H9 (cell line): ENCODE measurements around the gene C12orf75. TPM values are rescaled to one million over a fixed set of nuclear protein-coding genes. Genes with fewer than 3 reads are reported as not detected.

ENCODE experiments used
- DNase-seq: peaks from one replicate; pipeline ENCODE4 v3.0.0-alpha.2; 2017
- H2AFZ ChIP-seq: one replicate; pipeline ENCODE4 v1.6.1; 2013; ENCODE audit warnings: mild to moderate bottlenecking, low read length, control low read depth, moderate library complexity
- H2AK5ac ChIP-seq: 2 replicates; pipeline ENCODE4 v1.6.1; 2013; ENCODE audit warnings: low read length, control low read depth, mixed read lengths; ENCODE audit not compliant: insufficient read length
- H2BK120ac ChIP-seq: one replicate; pipeline ENCODE4 v1.6.1; 2013; ENCODE audit warnings: low read depth, mild to moderate bottlenecking, low read length, control low read depth, inconsistent platforms; ENCODE audit not compliant: poor library complexity, severe bottlenecking
- H2BK12ac ChIP-seq: 2 replicates; pipeline ENCODE4 v1.6.1; 2013; ENCODE audit warnings: low read length, control low read depth, mixed read lengths, low read depth; ENCODE audit not compliant: insufficient read length
- H2BK15ac ChIP-seq: 2 replicates; pipeline ENCODE4 v1.6.1; 2013; ENCODE audit warnings: low read depth, low read length, control low read depth
- H2BK20ac ChIP-seq: one replicate; pipeline ENCODE4 v1.6.1; 2013; ENCODE audit warnings: low read depth, mild to moderate bottlenecking, low read length, control low read depth, inconsistent platforms; ENCODE audit not compliant: poor library complexity, severe bottlenecking
- H2BK5ac ChIP-seq: 2 replicates; pipeline ENCODE4 v1.6.1; 2013; ENCODE audit warnings: low read length, control low read depth, mixed read lengths; ENCODE audit not compliant: insufficient read length
- H3K14ac ChIP-seq: 2 replicates; pipeline ENCODE4 v1.6.1; 2013; ENCODE audit warnings: low read length, control low read depth; ENCODE audit not compliant: insufficient read depth
- H3K18ac ChIP-seq: 2 replicates; pipeline ENCODE4 v1.6.1; 2013; ENCODE audit warnings: low read depth, mild to moderate bottlenecking, mixed read lengths, low read length, control low read depth; ENCODE audit not compliant: insufficient read length
- H3K23ac ChIP-seq: 2 replicates; pipeline ENCODE4 v1.6.1; 2013; ENCODE audit warnings: low read length, control low read depth, mixed read lengths, low read depth; ENCODE audit not compliant: insufficient read length
- H3K23me2 ChIP-seq: 2 replicates; pipeline ENCODE4 v1.6.1; 2013; ENCODE audit warnings: low read depth, mild to moderate bottlenecking, mixed read lengths, low read length, control low read depth; ENCODE audit not compliant: insufficient read length, poor library complexity, severe bottlenecking
- H3K27ac ChIP-seq: 2 replicates; pipeline ENCODE4 v1.5.1; 2013; ENCODE audit warnings: low read length, control low read depth, mixed read lengths, low read depth; ENCODE audit not compliant: insufficient read length
- H3K27me3 ChIP-seq: 2 replicates; pipeline ENCODE4 v1.6.1; 2013; ENCODE audit warnings: low read length, control low read depth, inconsistent platforms; ENCODE audit not compliant: insufficient read depth
- H3K4ac ChIP-seq: 2 replicates; pipeline ENCODE4 v1.6.1; 2013; ENCODE audit warnings: low read depth, mild to moderate bottlenecking, control low read depth, inconsistent platforms, low read length, moderate library complexity
- H3K4me1 ChIP-seq: 2 replicates; pipeline ENCODE4 v1.6.1; 2013; ENCODE audit warnings: low read length, control low read depth, inconsistent platforms; ENCODE audit not compliant: insufficient read depth
- H3K4me2 ChIP-seq: 2 replicates; pipeline ENCODE4 v1.6.1; 2013; ENCODE audit warnings: low read length, control low read depth, mixed read lengths; ENCODE audit not compliant: insufficient read length, insufficient read depth
- H3K56ac ChIP-seq: 2 replicates; pipeline ENCODE4 v1.6.1; 2013; ENCODE audit warnings: low read depth, mild to moderate bottlenecking, mixed read lengths, low read length, control low read depth; ENCODE audit not compliant: insufficient read length
- H3K79me1 ChIP-seq: 2 replicates; pipeline ENCODE4 v1.6.1; 2013; ENCODE audit warnings: low read depth, mild to moderate bottlenecking, moderate library complexity, low read length, control low read depth, inconsistent platforms; ENCODE audit not compliant: insufficient read depth, poor library complexity, severe bottlenecking
- H3K79me2 ChIP-seq: 2 replicates; pipeline ENCODE4 v1.6.1; 2013; ENCODE audit warnings: low read length, control low read depth, inconsistent platforms; ENCODE audit not compliant: insufficient read depth
- H3K9ac ChIP-seq: 2 replicates; pipeline ENCODE4 v1.6.1; 2013; ENCODE audit warnings: low read length, control low read depth, mixed read lengths; ENCODE audit not compliant: insufficient read length; ENCODE audit errors: extremely low read depth
- H3K9me3 ChIP-seq: one replicate; pipeline ENCODE4 v1.6.1; 2013; ENCODE audit warnings: low read depth, low read length, inconsistent platforms; ENCODE audit not compliant: control insufficient read depth
- H3T11ph ChIP-seq: one replicate; pipeline ENCODE4 v1.6.1; 2013; ENCODE audit warnings: mild to moderate bottlenecking, low read length, control low read depth, inconsistent platforms
- H4K20me1 ChIP-seq: one replicate; pipeline ENCODE4 v1.6.1; 2013; ENCODE audit not compliant: control insufficient read depth, insufficient read length, insufficient read depth
- H4K5ac ChIP-seq: 2 replicates; pipeline ENCODE4 v1.6.1; 2013; ENCODE audit warnings: low read depth, mild to moderate bottlenecking, mixed read lengths, low read length, control low read depth; ENCODE audit not compliant: insufficient read length
- H4K8ac ChIP-seq: replicated peaks from 2 replicates; pipeline ENCODE4 v1.6.1; 2013; ENCODE audit warnings: low read length, control low read depth, mixed read lengths, low read depth; ENCODE audit not compliant: insufficient read length
- H4K91ac ChIP-seq: 2 replicates; pipeline ENCODE4 v1.6.1; 2013; ENCODE audit warnings: low read depth, mild to moderate bottlenecking, moderate library complexity, mixed read lengths, low read length, control low read depth; ENCODE audit not compliant: insufficient read length
- H3K27ac Mint-ChIP-seq, 3 experiments: 2 replicates in 2 of 3; 3 replicates in 1 of 3; pipeline ENCODE4 v1.8.0; 2020 to 2021; ENCODE audit warnings: mixed read lengths in 3 of 3, mild to moderate bottlenecking in 1 of 3, moderate library complexity in 1 of 3
- H3K27me3 Mint-ChIP-seq: 2 replicates; pipeline ENCODE4 v1.8.0; 2021; ENCODE audit warnings: low read depth, mild to moderate bottlenecking, moderate library complexity, mixed read lengths
- H3K36me3 Mint-ChIP-seq, 3 experiments: 2 replicates in 2 of 3; 3 replicates in 1 of 3; pipeline ENCODE4 v1.8.0; 2020 to 2021; ENCODE audit warnings: low read depth in 3 of 3, mixed read lengths in 3 of 3; ENCODE audit not compliant: insufficient read depth in 1 of 3
- H3K4me1 Mint-ChIP-seq, 2 experiments: 2 replicates each; pipeline ENCODE4 v1.8.0; 2020; ENCODE audit warnings: mixed read lengths in 2 of 2
- H3K4me3 Mint-ChIP-seq, 2 experiments: 2 replicates in 1 of 2; 3 replicates in 1 of 2; pipeline ENCODE4 v1.8.0; 2020 to 2021; ENCODE audit warnings: mild to moderate bottlenecking in 2 of 2, mixed read lengths in 2 of 2, moderate library complexity in 1 of 2
- H3K9me3 Mint-ChIP-seq, 2 experiments: 2 replicates in 1 of 2; 3 replicates in 1 of 2; pipeline ENCODE4 v1.8.0; 2020; ENCODE audit warnings: mild to moderate bottlenecking in 2 of 2, mixed read lengths in 2 of 2, moderate library complexity in 1 of 2
- CTCF ChIP-seq: fragments of 200-600 bp; sonication (generic); conservative IDR thresholded peaks from 3 replicates; pipeline ENCODE4 v1.8.0; 2021; ENCODE audit warnings: antibody characterized with exemption, mild to moderate bottlenecking
- WGBS: extraction: QIAGEN DNeasy Blood & Tissue Kit; methylation state at CpG from one replicate; pipeline ENCODE4 v1.1.7; 2013; ENCODE audit warnings: missing lambda C conversion rate, low lambda C conversion rate, mixed read lengths; ENCODE audit not compliant: insufficient read length; ENCODE audit errors: extremely low coverage; 5-methylcytosine and 5-hydroxymethylcytosine counted together
- total RNA-seq: library from RNA; stranded (reverse); gene quantifications from 2 replicates; pipeline ENCODE4 v1.2.1, GENCODE V29; 2021

The C12orf75 gene
- total RNA-seq, 1 experiment from 2014 or later = 37.9 TPM

DNA sequence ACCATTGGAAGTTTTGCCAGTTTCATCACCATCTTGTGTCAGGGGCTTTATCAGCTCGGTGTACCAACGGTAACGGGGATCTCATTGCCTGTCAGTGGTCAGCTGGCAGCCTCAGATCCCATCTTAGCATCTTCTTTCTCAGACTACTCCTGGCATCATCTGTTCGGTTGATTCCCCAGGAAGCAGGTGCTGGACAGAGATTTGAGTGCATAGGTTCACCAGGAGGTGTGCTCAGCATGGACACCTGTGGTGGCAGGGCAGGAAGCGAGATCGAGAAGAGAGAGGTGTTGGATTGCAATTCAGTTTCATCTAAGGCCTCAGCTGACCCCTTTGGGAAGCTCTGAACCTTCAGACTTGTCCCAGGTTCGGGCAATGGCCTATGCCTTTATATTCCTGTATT is 76.0 kb downstream of the C12orf75 start:
- Histone ChIP-seq H3K79me1 (no peaks in the 10 kb centered on the region), H3K4ac (no peak overlapping the region), H3K27ac (no peak overlapping the region), H4K5ac (no peak overlapping the region), H2BK5ac (no peak overlapping the region), H3K23me2 (no peaks in the 10 kb centered on the region), H3K14ac (no peak overlapping the region), H2BK120ac (no peak overlapping the region), H3K9ac (no peak overlapping the region), H2BK15ac (no peak overlapping the region; the same call in 1 of the 2 replicates), H2AK5ac (no peak overlapping the region), H3K4me2 (no peak overlapping the region), H3K79me2 (no peaks in the 10 kb centered on the region), H3K56ac (no peak overlapping the region), H3K27me3 (no peaks in the 10 kb centered on the region), H4K20me1 (no peaks in the 10 kb centered on the region), H2BK20ac (no peak overlapping the region), H3T11ph (no peak overlapping the region), H3K18ac (no peak overlapping the region), H3K4me1 (no peaks in the 10 kb centered on the region), H3K9me3 (no peaks in the 10 kb centered on the region), H3K23ac (no peak overlapping the region), H4K91ac (no peak overlapping the region), H2AFZ (no peak overlapping the region), H2BK12ac (no peak overlapping the region), H4K8ac (no peak overlapping the region)
- peaks cover 2 to 10% (median 6%) of the 10 kb centered on the region in 3 experiments; a peak in 3 of 7 replicates for H3K36me3 Mint-ChIP-seq
- no peak overlapping the region for H3K4me3 Mint-ChIP-seq
- H3K27ac Mint-ChIP-seq = no peak overlapping the region
- peaks cover 10 to 11% of the 10 kb centered on the region in 2 experiments for H3K9me3 Mint-ChIP-seq
- no CpG with 5 or more reads among the region's 7 CpGs for WGBS
- H3K4me1 Mint-ChIP-seq = peaks cover 4 to 8% of the 10 kb centered on the region in 2 experiments
- no peaks in the 10 kb centered on the region for H3K27me3 Mint-ChIP-seq
- TF ChIP-seq CTCF = no peak
- no peak for DNase-seq
